TTC549 (cell line): ENCODE results near the gene C21orf58.

ENCODE experiments used
- FAIRE-seq: peaks from 2 replicates; lab custom pipeline; 2012; peaks lifted over from hg19 to GRCh38; lab: Jason Lieb, UNC

Gene C21orf58

DNA sequence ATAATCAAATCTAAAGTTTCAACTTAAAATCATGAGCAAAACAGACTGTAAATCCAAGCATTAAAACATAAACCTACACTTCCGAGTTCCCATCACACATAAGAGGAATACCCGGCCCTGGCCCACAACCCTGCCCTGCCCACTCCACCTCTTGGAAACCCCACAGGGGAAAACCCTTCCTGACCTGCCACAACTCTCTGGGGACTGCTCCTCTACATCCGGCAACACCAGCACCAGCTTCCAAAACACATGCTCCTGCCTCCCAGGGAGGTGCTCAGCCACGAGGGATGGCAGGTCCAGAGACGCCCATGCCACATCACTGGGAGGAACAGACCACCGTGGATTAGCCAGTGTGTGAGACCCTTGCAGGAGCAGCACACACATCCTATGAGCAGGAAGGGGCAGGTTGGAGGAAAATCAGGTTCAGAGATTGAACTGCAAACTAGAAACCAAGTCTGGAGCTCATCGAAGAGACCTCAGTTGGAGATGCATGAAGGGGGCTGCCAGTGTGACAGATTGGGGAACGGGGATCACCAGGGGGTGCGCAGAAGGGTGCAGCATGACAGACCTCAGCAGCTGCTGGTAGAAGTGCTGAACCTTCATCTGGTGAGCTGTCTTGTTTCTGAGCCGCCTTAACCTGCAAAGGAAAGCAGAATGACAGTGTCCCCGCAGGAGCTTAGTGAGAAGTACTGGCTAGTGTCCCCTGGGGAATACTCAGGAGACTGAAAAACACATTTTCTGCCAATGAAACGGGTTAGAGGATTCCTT is 69.3 kb downstream of the C21orf58 start:
- no peak for FAIRE-seq

DNA sequence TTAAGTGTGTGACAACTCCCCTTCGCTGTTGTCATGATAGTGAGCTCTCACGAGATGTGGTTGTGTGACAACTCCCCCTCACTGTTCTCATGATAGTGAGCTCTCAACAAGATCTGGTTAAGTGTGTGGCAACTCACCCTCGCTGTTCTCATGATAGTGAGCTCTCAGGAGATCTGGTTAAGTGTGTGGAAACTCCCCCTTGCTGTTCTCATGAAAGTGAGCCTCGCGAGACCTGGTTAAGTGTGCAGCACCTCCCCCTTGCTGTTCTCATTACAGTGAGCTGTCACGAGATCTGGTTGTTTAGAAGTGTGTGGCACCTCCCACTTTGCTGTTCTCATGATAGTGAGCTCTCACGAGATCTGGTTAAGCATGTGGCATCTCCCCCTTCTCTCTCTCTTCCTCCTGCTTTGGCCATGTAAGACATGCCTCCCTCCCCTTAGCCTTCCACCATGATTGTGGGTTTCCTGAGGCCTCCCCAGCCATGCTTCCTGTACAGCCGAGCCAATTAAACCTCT is 70.0 kb downstream of the C21orf58 start:
- FAIRE-seq = no peak

DNA sequence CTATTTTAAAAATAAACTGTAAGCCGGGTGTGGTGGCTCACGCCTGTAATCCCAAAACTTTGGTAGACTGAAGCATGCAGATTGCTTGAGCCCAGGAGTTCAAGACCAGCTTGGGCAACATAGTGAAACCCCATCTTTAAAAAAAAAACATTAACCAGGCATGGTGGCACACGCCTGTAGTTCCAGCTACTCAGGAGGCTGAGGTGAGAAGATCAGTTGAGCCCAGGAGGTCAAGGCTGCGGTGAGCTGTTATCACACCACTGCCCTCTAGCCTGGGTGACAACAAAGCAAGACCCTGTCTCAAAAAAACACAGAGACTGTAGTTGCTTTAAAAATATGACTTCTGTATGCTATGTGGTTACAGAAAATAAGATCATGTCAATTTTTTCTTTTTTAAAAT is 70.8 kb downstream of the C21orf58 start:
- no peak for FAIRE-seq
